H1 (cell line): ENCODE data around the gene RNF212B. TPM values are rescaled to one million over a fixed set of nuclear protein-coding genes. Genes with fewer than 3 reads are reported as not detected.

ENCODE experiments used
- CTCF ChIA-PET: fragments of 300-600 bp; sonication (Branson Sonifier 250); formaldehyde crosslinking; loops from one replicate; lab custom pipeline; 2021; ENCODE audit not compliant: partially characterized antibody; lab: Charles Lee
- POLR2A ChIA-PET: fragments of 300-600 bp; sonication (Branson Sonifier 250); formaldehyde crosslinking; loops from one replicate; lab custom pipeline; 2021; ENCODE audit warnings: inconsistent platforms; ENCODE audit not compliant: partially characterized antibody; lab: Charles Lee
- DNase-seq, 2 experiments: peaks; one replicate each; pipeline versions ENCODE4 v3.0.0 to v3.0.0-alpha.2; 2010 to 2022; ENCODE audit warnings: low spot score in 2 of 2, low read depth in 1 of 2, mixed read lengths in 1 of 2
- FAIRE-seq: peaks from 2 replicates; lab custom pipeline; 2011; peaks lifted over from hg19 to GRCh38; lab: Jason Lieb, UNC
- H2AFZ ChIP-seq: 2 replicates; pipeline ENCODE4 v1.8.1; 2012; ENCODE audit warnings: low read length, inconsistent platforms
- H2AK5ac ChIP-seq: 2 replicates; pipeline ENCODE4 v1.6.1; 2013; ENCODE audit warnings: low read depth, low read length
- H2BK120ac ChIP-seq: replicated peaks from 2 replicates; pipeline ENCODE3; 2013; ENCODE audit warnings: low read depth, low read length, inconsistent platforms
- H2BK12ac ChIP-seq: 2 replicates; pipeline ENCODE4 v1.6.1; 2013; ENCODE audit warnings: low read depth, low read length
- H2BK15ac ChIP-seq: 2 replicates; pipeline ENCODE4 v1.6.1; 2013; ENCODE audit warnings: low read length
- H2BK20ac ChIP-seq: 2 replicates; pipeline ENCODE4 v1.6.1; 2013; ENCODE audit warnings: low read length
- H2BK5ac ChIP-seq: 2 replicates; pipeline ENCODE4 v1.6.1; 2013; ENCODE audit warnings: low read depth, low read length
- H3K14ac ChIP-seq: 2 replicates; pipeline ENCODE4 v1.6.1; 2013; ENCODE audit warnings: inconsistent platforms; ENCODE audit not compliant: insufficient read length
- H3K18ac ChIP-seq: 2 replicates; pipeline ENCODE4 v1.6.1; 2013; ENCODE audit warnings: low read length; ENCODE audit errors: extremely low read depth
- H3K23ac ChIP-seq: 2 replicates; pipeline ENCODE4 v1.6.1; 2013; ENCODE audit warnings: inconsistent platforms; ENCODE audit not compliant: insufficient read length
- H3K23me2 ChIP-seq: 2 replicates; pipeline ENCODE4 v1.6.1; 2013; ENCODE audit warnings: low read depth, low read length
- H3K27ac ChIP-seq: 2 replicates; pipeline ENCODE4 v1.6.1; 2011; ENCODE audit warnings: low read depth, low read length, inconsistent platforms
- H3K27me3 ChIP-seq, 4 experiments: replicated peaks in 1 of 4; 1 replicate in 1 of 4; 2 replicates in 3 of 4; pipeline versions ENCODE4 v1.6.1 to v1.8.1; 2011 to 2013; ENCODE audit warnings: low read length in 3 of 4, mild to moderate bottlenecking in 3 of 4, inconsistent platforms in 2 of 4, mixed read lengths in 2 of 4, moderate library complexity in 1 of 4; ENCODE audit not compliant: control insufficient read depth in 3 of 4, insufficient read depth in 3 of 4; ENCODE audit errors: extremely low read depth in 1 of 4
- H3K36me3 ChIP-seq, 4 experiments: 2 replicates each; pipeline versions ENCODE4 v1.6.1 to v1.8.1; 2011 to 2013; ENCODE audit warnings: mild to moderate bottlenecking in 4 of 4, low read length in 3 of 4, moderate library complexity in 2 of 4, control low read depth in 1 of 4, inconsistent platforms in 1 of 4; ENCODE audit not compliant: insufficient read depth in 4 of 4, control insufficient read depth in 2 of 4
- H3K4ac ChIP-seq: replicated peaks from 2 replicates; pipeline ENCODE3; 2013; ENCODE audit warnings: low read length, low read depth, mixed read lengths, inconsistent platforms; ENCODE audit not compliant: insufficient read length
- H3K4me1 ChIP-seq, 4 experiments: replicated peaks in 1 of 4; 1 replicate in 1 of 4; 2 replicates in 3 of 4; pipeline versions ENCODE4 v1.6.1 to v1.8.1; 2011 to 2013; ENCODE audit warnings: low read length in 3 of 4, inconsistent platforms in 2 of 4, mixed read lengths in 1 of 4; ENCODE audit not compliant: insufficient read depth in 4 of 4, control insufficient read depth in 3 of 4
- H3K4me2 ChIP-seq, 2 experiments: 2 replicates each; pipeline versions ENCODE4 v1.6.1 to v1.8.1; 2011 to 2013; ENCODE audit warnings: low read depth in 2 of 2, low read length in 2 of 2, control low read depth in 1 of 2, inconsistent platforms in 1 of 2, mild to moderate bottlenecking in 1 of 2; ENCODE audit not compliant: insufficient read depth in 1 of 2
- H3K4me3 ChIP-seq, 4 experiments: fragments of 200-600, 300-600 bp in 1 of 4; sonication (generic), shearing (Covaris generic), sonication (Bioruptor Twin) in 1 of 4; 2 replicates each; pipeline versions ENCODE4 v1.5.1 to v1.8.1; 2011 to 2016; ENCODE audit warnings: low read length in 4 of 4, low read depth in 3 of 4, control low read depth in 2 of 4, inconsistent platforms in 2 of 4, mild to moderate bottlenecking in 2 of 4, mixed read lengths in 1 of 4, moderate library complexity in 1 of 4; ENCODE audit not compliant: insufficient read depth in 2 of 4; ENCODE audit errors: extremely low read depth in 1 of 4
- H3K56ac ChIP-seq: replicated peaks from 2 replicates; pipeline ENCODE3; 2013; ENCODE audit warnings: low read depth, mild to moderate bottlenecking, mixed read lengths, low read length, inconsistent platforms; ENCODE audit not compliant: insufficient read length
- H3K79me1 ChIP-seq: 2 replicates; pipeline ENCODE4 v1.6.1; 2013; ENCODE audit warnings: low read depth, low read length, control low read depth
- H3K79me2 ChIP-seq, 2 experiments: 2 replicates each; pipeline versions ENCODE4 v1.6.1 to v1.8.1; 2012 to 2013; ENCODE audit warnings: low read length in 2 of 2, mild to moderate bottlenecking in 2 of 2, inconsistent platforms in 1 of 2; ENCODE audit not compliant: insufficient read depth in 2 of 2, control insufficient read depth in 1 of 2
- H3K9ac ChIP-seq, 4 experiments: replicated peaks in 1 of 4; 1 replicate in 1 of 4; 2 replicates in 3 of 4; pipeline versions ENCODE4 v1.6.1 to v1.8.1; 2011 to 2013; ENCODE audit warnings: low read depth in 3 of 4, low read length in 3 of 4, control low read depth in 2 of 4, mild to moderate bottlenecking in 2 of 4, moderate library complexity in 2 of 4, inconsistent platforms in 1 of 4; ENCODE audit errors: extremely low read depth in 1 of 4
- H3K9me3 ChIP-seq, 2 experiments: 2 replicates each; pipeline versions ENCODE4 v1.6.1 to v1.8.1; 2012 to 2013; ENCODE audit warnings: mild to moderate bottlenecking in 2 of 2, moderate library complexity in 2 of 2, control low read depth in 1 of 2, inconsistent platforms in 1 of 2, low read depth in 1 of 2, low read length in 1 of 2, mixed read lengths in 1 of 2; ENCODE audit not compliant: insufficient read depth in 2 of 2
- H4K20me1 ChIP-seq, 2 experiments: replicated peaks in 1 of 2; 2 replicates each; pipeline versions ENCODE3 to v1.8.1; 2011 to 2013; ENCODE audit warnings: inconsistent platforms in 2 of 2, low read length in 2 of 2, mild to moderate bottlenecking in 1 of 2; ENCODE audit not compliant: insufficient read depth in 2 of 2, control insufficient read depth in 1 of 2
- H4K5ac ChIP-seq: 2 replicates; pipeline ENCODE4 v1.6.1; 2013; ENCODE audit warnings: low read length, low read depth, mixed read lengths, inconsistent platforms; ENCODE audit not compliant: insufficient read length
- H4K8ac ChIP-seq: 2 replicates; pipeline ENCODE4 v1.8.0; 2013; ENCODE audit warnings: mild to moderate bottlenecking, moderate library complexity, low read length, inconsistent platforms; ENCODE audit not compliant: insufficient read depth; ENCODE audit errors: extremely low read depth
- H4K91ac ChIP-seq: replicated peaks from 2 replicates; pipeline ENCODE3; 2013; ENCODE audit warnings: low read length, mixed read lengths, inconsistent platforms; ENCODE audit not compliant: insufficient read length
- BRCA1 ChIP-seq: IDR thresholded peaks from 2 replicates; pipeline ENCODE4 v1.6.1; 2012; ENCODE audit warnings: low read depth, low read length, improper control_type of control experiment
- JUN ChIP-seq: IDR thresholded peaks from 2 replicates; pipeline ENCODE4 v1.6.1; 2011; ENCODE audit warnings: low read depth, mild to moderate bottlenecking, improper control_type of control experiment, low read length
- MAFK ChIP-seq: IDR thresholded peaks from 2 replicates; pipeline ENCODE4 v1.6.1; 2012; ENCODE audit warnings: low read depth, mild to moderate bottlenecking, improper control_type of control experiment, low read length
- RAD21 ChIP-seq, 2 experiments: IDR thresholded peaks in 1 of 2; conservative IDR thresholded peaks in 1 of 2; 2 replicates each; pipeline ENCODE4 v1.6.1; 2011; ENCODE audit warnings: low read depth in 2 of 2, low read length in 2 of 2, improper control_type of control experiment in 1 of 2, inconsistent platforms in 1 of 2, mild to moderate bottlenecking in 1 of 2, moderate library complexity in 1 of 2
- RBBP5 ChIP-seq: IDR thresholded peaks from 2 replicates; pipeline ENCODE4 v1.7.1; 2012; ENCODE audit warnings: low read depth, mild to moderate bottlenecking, inconsistent platforms, low read length, moderate library complexity, borderline replicate concordance
- RFX5 ChIP-seq: IDR thresholded peaks from 2 replicates; pipeline ENCODE4 v1.6.1; 2011; ENCODE audit warnings: low read depth, low read length, improper control_type of control experiment, borderline replicate concordance
- SIN3A ChIP-seq, 2 experiments: IDR thresholded peaks in 1 of 2; conservative IDR thresholded peaks in 1 of 2; 2 replicates each; pipeline ENCODE4 v1.6.1; 2011 to 2012; ENCODE audit warnings: low read length in 2 of 2, improper control_type of control experiment in 1 of 2, low read depth in 1 of 2, mild to moderate bottlenecking in 1 of 2
- SIRT6 ChIP-seq: IDR thresholded peaks from one replicate; pipeline ENCODE4 v1.7.1; 2012; ENCODE audit warnings: low read length, inconsistent platforms
- TAF7 ChIP-seq: optimal IDR thresholded peaks from 2 replicates; pipeline ENCODE3; 2011; ENCODE audit warnings: low read depth, mild to moderate bottlenecking, inconsistent platforms, low read length, moderate library complexity, borderline replicate concordance
- TBP ChIP-seq: IDR thresholded peaks from 2 replicates; pipeline ENCODE4 v1.6.1; 2011; ENCODE audit warnings: low read depth, low read length, improper control_type of control experiment
- WGBS, 2 experiments: shearing (Covaris generic) in 1 of 2; methylation state at CpG; one replicate each; pipeline versions ENCODE4 v1.1.6 to v1.1.7; 2013 to 2015; ENCODE audit warnings: low lambda C conversion rate in 2 of 2, mixed read lengths in 2 of 2, inconsistent platforms in 1 of 2, low coverage in 1 of 2, missing lambda C conversion rate in 1 of 2; ENCODE audit not compliant: insufficient replicate concordance in 2 of 2, insufficient coverage in 1 of 2, insufficient read length in 1 of 2; ENCODE audit errors: extremely low coverage in 1 of 2, missing lambda C conversion rate in 1 of 2; 5-methylcytosine and 5-hydroxymethylcytosine counted together
- polyA plus RNA-seq, 7 experiments: library from polyadenylated mRNA; depleted of rRNA in 3 of 7; stranded (reverse) in 5 of 7; unstranded in 2 of 7; fragments of >200 nt in 5 of 7; fragments of 200-250 nt in 2 of 7; gene quantifications; 1 replicate in 5 of 7; 2 replicates in 1 of 7; 4 replicates in 1 of 7; pipeline versions ENCODE4 v1.2.1 to v1.2.3, GENCODE V29; 2011 to 2013; ENCODE audit warnings: missing spikeins in 2 of 7, mixed read lengths in 2 of 7
- total RNA-seq: library from RNA; stranded (reverse); fragmentation: NEBNext Ultra II Directional; extraction: Animal tissue kit (Norgen Biotek cat#: 25700); gene quantifications from 2 replicates; pipeline ENCODE4 v1.2.1, GENCODE V29; 2021

RNF212B gene
- total and polyA plus RNA-seq, 2 of the 8 experiments (the other 6 are each of a cell fraction or from before 2014, with no cell fraction given): 0.95 to 1.2 TPM

DNA sequence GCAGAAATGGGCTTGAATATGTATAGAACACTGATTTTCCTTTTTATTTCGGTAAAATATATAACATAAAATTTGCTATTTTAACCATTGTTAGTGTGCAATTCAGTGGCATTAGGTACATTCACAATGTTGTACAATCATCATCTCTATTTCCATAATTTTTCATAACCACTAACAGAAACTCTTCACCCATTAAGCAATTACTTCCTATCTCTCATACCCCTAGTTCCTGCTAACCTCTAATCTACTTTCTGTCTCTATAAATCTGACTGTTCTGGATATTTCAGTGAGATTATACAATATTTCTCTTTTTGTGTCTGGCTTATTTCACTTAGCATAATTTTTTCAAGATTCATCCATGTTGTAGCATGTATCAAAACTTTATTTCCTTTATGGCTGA is 8.9 kb upstream of the RNF212B start:
- Histone ChIP-seq H2BK5ac (no peak overlapping the region), H2AFZ (no peak overlapping the region), H3K4ac (no peak overlapping the region), H2AK5ac (no peak overlapping the region), H4K8ac (no peak overlapping the region), H3K14ac (no peak overlapping the region), H3K56ac (no peak overlapping the region), H3K4me2 (no peak overlapping the region), H3K4me1 (no peaks in the 10 kb centered on the region), H4K5ac (no peak overlapping the region), H2BK12ac (no peak overlapping the region), H2BK120ac (no peak overlapping the region), H3K18ac (no peak overlapping the region), H3K27me3 (no peaks in the 10 kb centered on the region), H3K79me2 (no peaks in the 10 kb centered on the region), H3K79me1 (no peaks in the 10 kb centered on the region), H3K23me2 (no peaks in the 10 kb centered on the region), H3K27ac (no peak overlapping the region), H3K36me3 (no peaks in the 10 kb centered on the region), H3K23ac (no peak overlapping the region), H2BK15ac (no peak overlapping the region), H4K20me1 (no peaks in the 10 kb centered on the region), H3K9me3 (peaks cover 2 to 10% of the 10 kb centered on the region in 2 experiments; a peak in 1 of 4 replicates), H2BK20ac (no peak overlapping the region), H4K91ac (no peak overlapping the region), H3K4me3 (no peak overlapping the region), H3K9ac (no peak overlapping the region)
- CTCF ChIA-PET: no interaction called here
- WGBS, 2 experiments: 81% methylated on average over 1 of the region's 1 CpG; no CpG with 5 or more reads in 1 of the 2 experiments
- DNase-seq: no peak
- TF ChIP-seq JUN (no peak), BRCA1 (no peak), SIRT6 (no peak), TAF7 (no peak), RBBP5 (no peak), RAD21 (IDR thresholded peaks at IDR 0.05 in 1 of 2, conservative IDR thresholded peaks at IDR 0.05 in 1 of 2; ENCODE audit: low read depth in 2 of 2, low read length in 2 of 2) (no peak), RFX5 (no peak), TBP (no peak), SIN3A (conservative IDR thresholded peaks at IDR 0.05 in 1 of 2, IDR thresholded peaks at IDR 0.05 in 1 of 2; ENCODE audit: low read depth in 1 of 2, low read length in 2 of 2) (no peak), MAFK (no peak)
- FAIRE-seq: no peak
- POLR2A ChIA-PET: no interaction called here
